NAMALWA (cell line): ENCODE data around the gene SH2D6.
"Not testable (repeated sequence)": the region's sequence is repeated elsewhere in the genome, so short reads cannot be mapped to it uniquely, and the experiment has no call there.

ENCODE experiments used
- DNase-seq: peaks from one replicate; pipeline ENCODE4 v3.0.0-alpha.2; 2015; ENCODE audit warnings: low spot score

SH2D6 gene

DNA sequence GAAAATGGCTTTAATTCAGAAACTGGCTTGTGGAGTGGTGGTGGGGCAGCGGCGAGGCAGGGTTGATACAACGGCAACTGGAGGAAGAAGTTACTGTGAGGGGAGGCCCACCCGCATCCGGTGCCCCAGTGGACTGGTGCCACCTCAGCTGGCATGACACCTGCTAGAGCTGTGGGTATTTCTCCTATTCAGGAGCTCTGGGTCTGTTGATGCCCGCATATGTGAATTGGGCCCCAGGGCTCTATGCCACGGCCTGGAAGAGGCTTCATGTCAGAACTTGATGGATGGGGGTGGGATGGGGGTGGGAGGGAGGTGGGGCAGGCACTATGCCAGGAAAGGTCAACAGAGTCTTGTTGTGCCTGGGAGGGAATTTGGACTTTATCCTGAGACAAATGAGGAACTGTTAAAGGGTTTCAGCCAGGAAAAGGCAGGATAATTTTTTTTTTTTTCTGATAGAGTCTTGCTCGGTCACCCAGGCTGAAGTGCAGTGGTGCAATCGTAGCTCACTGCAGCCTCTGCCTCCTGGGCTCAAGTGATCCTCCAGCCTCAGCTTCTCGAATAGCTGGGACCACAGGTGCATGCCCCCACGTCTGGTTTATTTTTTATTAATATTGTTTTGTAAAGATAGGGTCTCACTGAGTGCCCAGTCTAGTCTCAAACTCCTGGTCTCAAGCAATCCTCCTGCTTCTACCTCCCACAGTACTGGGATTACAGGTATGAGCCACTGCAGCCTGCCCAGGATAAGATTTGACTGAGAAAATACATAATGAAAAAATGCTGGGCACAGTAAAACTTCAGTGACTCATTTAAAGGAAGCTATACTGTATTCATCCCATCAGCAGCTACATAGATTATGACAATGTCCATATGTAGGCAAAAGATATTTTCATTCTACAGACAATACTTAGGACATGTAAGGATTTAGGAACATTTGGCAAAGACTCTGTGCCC is 52.6 kb downstream of the SH2D6 start:
- DNase-seq = no peak

GRCh38 chr2:85472261-85472660 is 53.7 kb downstream of the SH2D6 start:
- DNase-seq = no peak

DNA sequence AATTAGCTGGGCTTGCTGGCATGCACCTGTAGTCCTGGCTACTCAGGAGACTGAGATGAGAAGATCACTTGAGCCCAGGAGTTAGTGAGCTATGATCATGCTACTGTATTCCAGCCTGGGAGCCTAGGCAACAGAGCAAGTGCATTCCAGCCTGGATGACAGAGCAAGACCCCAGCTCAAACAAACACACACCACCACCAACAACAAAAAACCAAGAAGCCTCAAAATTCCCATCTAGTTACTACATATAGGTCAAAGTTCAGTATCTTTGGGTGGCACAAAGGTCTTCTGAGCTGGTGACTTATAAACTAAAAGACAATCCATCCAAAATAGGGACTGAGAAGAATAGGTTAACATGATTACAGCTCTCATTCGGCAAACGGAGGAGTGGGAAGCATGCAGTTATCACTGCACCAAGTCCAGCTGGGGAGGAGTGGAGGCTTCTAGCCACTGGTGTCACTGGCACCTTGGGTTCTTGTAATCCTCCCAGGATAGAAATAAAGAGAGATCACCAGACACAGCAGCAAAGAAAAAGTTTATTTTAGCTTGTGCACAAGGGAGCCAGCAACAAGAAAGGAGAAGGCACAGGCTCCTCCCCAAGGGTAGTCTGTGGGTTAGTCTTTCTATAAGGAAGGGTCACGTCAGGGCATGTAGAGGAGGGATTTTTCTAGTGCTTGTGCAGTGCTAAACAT is 57.4 kb downstream of the SH2D6 start:
- no peak for DNase-seq

DNA sequence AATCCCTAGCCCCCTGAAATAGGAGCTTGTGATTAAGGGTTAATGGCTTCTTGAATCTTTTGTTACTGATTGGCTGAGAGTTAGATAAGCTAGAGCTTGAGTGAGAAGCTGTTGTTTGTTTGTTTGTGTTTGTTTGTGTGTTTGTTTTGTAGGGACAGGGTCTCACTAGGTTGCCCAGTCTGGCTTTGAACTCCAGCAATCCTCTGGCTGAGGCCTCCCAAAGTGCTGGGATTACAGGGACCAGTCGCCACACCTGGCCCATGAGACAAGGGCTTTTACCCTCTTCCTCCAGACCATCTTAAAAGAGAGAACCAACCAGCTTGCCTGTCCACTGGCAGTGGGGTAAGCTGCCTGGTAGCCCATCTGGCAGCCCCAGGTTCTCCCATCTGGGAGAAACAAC is 58.1 kb downstream of the SH2D6 start:
- DNase-seq = no peak

DNA sequence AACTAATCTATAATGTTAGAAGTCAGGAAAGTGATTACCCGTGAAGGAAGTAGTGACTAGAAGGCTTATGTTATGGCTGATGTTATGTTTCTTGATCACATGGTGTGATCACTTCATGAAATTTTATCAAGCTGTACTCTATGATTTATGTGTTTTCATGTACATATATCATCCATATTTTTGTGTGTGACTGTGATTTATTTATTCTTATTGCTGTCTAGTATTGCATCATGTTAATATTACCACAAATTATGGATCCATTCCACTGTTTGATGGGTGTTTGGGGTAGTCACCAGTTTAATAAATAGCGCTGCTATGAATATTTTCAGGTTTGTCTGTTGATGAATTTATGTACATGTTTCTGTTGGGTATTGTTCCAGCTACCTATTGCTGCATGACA is 59.4 kb downstream of the SH2D6 start:
- DNase-seq = no peak

DNA sequence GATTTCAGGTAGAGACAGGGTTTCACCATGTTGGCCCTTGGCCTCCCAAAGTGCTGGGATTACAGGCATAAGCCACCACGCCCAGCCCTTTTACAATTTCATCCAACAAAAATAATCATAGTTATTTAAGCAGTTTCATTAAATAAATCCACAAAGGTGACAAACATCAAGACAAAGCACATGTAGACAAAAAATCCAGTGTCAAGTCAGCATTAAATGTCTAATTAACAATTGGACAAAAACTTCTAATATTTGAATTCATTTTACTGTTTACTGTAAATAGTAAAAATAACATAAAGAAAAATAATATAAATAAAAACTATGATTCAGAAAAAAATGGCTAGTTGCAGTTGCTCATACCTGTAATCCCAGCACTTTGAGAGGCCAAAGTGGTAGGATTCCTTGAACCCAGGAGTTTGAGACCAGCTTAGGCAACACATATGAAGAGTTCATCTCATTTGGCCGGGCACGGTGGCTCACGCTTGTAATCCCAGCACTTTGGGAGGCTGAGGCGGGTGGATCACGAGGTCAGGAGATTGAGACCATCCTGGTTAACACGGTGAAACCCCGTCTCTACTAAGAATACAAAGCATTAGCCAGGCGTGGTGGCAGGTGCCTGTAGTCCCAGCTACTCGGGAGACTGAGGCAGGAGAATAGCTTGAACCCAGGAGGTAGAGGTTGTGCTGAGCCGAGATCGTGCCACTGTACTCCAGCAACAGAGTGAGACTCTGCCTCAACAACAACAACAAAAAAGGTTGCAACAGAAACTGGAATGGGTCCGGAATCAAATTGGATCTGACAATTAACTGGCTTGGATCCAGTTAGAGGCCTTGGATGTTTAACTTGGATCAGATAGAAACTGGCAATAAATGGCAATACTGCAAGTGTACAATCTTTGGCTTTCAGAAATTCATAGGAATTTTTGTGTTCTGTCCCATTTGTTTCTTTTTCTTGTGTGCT is 63.6 kb downstream of the SH2D6 start:
- no peak for DNase-seq

- not testable (repeated sequence) for DNase-seq
Measured at GRCh38 chr2:85484615-85485014, 66.1 kb downstream of the SH2D6 start.

- no peak for DNase-seq
Measured at GRCh38 chr2:85485815-85486214, 67.3 kb downstream of the SH2D6 start.
